Tibial nerve (tissue), 3 donors: ENCODE measurements around the gene STAMBP.

Experiments
- POLR2A ChIP-seq, 2 donors: fragments of 450-650 bp; IDR thresholded peaks; one replicate each; pipeline ENCODE4 v1.6.1; 2017; ENCODE audit warnings: antibody characterized with exemption in 2 of 2, mild to moderate bottlenecking in 2 of 2, moderate library complexity in 2 of 2
- TF ChIP-seq, protein P1 (sequence below), 5 experiments: fragments of 200-600 bp in 3 of 5; fragments of 450-650 bp in 2 of 5; sonication (generic) in 3 of 5; IDR thresholded peaks; one replicate each; pipeline ENCODE4 v1.5.1; 2016 to 2019; ENCODE audit warnings: antibody characterized with exemption in 5 of 5, mild to moderate bottlenecking in 3 of 5, moderate library complexity in 2 of 5

GRCh38 chr2:73908689-73909652, 80.2 kb downstream of the STAMBP start:
- TF ChIP-seq, protein P1, sequence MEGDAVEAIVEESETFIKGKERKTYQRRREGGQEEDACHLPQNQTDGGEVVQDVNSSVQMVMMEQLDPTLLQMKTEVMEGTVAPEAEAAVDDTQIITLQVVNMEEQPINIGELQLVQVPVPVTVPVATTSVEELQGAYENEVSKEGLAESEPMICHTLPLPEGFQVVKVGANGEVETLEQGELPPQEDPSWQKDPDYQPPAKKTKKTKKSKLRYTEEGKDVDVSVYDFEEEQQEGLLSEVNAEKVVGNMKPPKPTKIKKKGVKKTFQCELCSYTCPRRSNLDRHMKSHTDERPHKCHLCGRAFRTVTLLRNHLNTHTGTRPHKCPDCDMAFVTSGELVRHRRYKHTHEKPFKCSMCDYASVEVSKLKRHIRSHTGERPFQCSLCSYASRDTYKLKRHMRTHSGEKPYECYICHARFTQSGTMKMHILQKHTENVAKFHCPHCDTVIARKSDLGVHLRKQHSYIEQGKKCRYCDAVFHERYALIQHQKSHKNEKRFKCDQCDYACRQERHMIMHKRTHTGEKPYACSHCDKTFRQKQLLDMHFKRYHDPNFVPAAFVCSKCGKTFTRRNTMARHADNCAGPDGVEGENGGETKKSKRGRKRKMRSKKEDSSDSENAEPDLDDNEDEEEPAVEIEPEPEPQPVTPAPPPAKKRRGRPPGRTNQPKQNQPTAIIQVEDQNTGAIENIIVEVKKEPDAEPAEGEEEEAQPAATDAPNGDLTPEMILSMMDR (IDR thresholded peaks at IDR 0.05) = no peak
- TF ChIP-seq POLR2A (IDR thresholded peaks at IDR 0.05) = no peak
